NCI-H748 (cell line): Measurements from ENCODE around the gene TYRP1.

Experiments used
- DNase-seq: peaks from one replicate; lab custom pipeline; 2025; ENCODE audit not compliant: unreplicated experiment; lab: John Stamatoyannopoulos, UW

TYRP1 gene

DNA sequence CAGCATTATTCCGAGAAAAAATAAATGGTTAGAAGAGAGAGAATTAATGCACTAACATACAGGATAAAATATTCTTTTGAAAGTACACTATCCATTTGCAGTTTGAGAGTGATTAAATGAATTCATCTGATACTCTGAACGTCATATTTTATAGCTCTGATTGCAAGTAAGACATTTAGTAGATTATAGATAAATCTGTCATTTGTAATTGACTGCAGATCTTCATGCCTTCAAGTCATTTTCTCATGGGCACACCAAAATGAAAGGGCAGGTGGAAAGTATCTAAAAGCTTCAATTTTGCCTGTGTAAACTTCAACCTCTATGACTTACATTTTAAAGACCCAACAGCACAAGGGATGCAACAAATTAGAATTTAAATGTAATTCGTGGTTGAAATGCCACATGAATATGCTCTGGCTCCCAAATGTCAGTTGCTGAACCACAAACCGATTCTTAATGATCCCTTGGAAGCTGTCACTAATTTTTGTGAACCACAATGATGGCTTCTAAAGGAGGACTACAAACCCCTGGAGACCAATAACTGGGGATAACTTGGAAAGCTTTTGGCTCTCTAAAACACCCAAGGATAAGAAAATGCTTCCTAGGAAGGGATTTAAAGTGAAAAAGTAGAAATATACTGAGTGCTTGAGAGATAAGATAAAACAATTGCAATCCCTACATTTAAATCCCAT lies 3.9 kb downstream of the TYRP1 start:
- DNase-seq, result no peak

DNA sequence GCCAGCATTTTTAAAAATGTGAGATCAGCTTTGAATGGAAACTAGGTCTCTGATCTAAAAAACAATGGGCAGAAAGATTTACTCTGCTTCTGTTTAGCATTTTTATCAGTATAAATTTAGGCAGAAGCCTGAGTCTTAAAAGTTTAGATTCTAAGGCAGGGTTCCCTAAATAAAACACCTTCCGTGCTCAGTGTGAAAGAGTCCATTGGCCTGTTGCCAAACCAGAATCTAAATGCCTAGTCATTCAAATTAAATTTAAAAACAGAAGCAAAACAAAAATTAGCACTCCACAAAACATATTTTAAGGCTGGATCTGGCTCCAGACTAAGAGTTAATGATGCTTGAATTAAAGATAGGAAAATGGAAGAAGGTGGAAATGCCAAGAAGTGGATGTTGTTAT lies 4.5 kb downstream of the TYRP1 start:
- DNase-seq, result no peak

DNA sequence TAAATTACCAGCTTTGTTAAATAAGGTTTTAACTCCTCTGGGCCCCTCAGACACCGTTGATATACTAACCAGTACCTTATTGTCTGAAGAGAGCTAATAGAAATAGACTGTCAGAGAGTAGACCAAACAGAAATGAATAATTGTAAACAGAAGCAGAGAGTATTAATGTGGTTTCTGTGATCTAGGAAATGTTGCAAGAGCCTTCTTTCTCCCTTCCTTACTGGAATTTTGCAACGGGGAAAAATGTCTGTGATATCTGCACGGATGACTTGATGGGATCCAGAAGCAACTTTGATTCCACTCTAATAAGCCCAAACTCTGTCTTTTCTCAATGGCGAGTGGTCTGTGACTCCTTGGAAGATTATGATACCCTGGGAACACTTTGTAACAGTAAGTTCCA lies 5.1 kb downstream of the TYRP1 start:
- no peak for DNase-seq

DNA sequence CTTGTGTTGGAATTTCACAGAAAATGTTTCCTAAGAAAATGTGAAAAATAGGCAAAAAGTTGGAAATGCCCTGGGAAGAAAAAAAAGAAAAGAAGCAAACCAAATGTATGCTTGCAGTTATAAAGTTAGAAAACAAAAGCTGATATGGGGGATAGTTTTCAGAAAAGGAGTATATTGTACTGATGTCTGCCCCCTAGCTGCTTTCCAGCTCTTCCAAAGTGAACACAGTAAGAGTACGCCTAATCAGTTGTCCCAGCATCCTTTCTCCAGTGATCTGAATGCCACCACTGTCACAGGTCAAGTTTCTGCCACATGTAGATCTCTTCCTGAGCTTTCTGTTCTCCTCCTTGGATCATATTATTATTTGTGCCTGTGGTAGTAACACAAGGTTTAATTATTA lies 5.8 kb downstream of the TYRP1 start:
- no peak for DNase-seq

DNA sequence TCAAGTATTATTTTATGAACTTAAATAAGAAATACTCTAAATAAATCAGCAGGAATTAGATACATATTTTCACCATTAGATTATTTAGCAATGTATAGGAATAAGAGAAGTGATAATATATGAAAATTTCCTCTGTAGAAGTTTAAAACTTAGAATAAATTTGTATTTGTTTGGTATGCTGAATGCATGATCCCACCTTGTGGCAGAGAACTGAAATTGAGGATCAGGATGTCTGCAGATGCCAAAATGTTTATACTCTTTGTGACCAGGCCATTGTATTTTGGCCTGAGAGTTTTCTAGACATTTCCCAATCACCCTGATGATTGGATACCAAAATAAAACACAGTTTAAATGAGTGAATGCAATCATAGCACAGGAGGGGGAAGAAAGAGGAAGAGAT lies 6.3 kb downstream of the TYRP1 start:
- no peak for DNase-seq

DNA sequence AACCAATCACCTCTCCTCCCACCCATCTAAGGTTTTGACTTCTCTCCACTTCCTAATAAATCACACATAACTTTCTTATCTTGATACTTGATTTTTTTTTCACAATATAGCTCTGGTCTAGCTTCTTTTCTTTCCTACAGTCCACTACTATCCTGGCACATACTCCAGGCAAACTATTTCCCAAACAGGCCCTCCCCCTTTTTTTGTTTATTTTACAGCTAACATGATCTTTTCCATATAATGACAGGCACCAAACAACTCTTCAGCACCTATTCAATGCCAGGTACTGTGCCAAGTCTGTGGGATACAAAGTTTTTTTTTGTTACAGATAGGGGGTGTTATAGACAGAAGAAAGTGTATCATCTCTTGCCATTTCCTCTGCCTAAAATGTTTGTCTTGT lies 7.9 kb downstream of the TYRP1 start:
- no peak for DNase-seq

DNA sequence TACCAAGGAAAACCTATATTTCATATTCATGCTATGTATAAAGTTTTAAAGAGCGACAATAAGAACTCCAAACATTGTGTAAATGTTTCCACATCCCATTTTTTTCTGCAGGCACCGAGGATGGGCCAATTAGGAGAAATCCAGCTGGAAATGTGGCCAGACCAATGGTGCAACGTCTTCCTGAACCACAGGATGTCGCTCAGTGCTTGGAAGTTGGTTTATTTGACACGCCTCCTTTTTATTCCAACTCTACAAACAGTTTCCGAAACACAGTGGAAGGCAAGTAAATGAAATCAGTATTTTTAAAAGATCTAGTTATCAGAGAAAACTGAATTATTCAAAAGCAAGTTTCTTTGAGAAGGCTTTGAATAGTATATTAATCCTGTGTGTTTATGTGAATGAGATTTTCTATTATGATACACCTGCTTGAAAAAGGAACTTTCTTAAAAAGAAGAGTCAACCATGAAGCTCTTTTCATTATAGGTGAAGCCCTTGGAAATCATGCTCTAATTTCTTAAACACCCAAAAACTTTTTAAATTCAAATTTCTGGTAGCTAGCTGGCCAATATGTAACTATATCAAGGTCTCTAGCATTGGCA lies 9.1 kb downstream of the TYRP1 start:
- peak; percentile 81 for DNase-seq

DNA sequence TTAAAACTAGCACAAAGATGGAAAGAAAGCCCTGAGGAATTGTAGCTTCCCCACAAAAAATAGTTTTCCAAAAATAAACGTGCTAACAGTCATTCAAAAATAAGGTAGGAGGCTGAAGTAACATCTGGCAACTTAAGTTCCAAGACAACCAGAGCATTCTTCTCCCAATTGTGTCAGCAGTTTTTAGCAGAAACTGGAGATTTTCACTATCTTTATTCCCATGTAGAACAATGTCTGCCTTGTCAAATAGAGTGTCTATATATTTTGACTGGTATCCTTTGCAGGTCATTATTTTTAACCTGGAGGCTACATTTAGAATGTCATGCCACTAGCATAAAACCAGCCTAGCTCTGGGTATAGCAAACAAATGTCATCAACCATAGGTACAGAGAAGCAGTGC lies 10.8 kb downstream of the TYRP1 start:
- no peak for DNase-seq

DNA sequence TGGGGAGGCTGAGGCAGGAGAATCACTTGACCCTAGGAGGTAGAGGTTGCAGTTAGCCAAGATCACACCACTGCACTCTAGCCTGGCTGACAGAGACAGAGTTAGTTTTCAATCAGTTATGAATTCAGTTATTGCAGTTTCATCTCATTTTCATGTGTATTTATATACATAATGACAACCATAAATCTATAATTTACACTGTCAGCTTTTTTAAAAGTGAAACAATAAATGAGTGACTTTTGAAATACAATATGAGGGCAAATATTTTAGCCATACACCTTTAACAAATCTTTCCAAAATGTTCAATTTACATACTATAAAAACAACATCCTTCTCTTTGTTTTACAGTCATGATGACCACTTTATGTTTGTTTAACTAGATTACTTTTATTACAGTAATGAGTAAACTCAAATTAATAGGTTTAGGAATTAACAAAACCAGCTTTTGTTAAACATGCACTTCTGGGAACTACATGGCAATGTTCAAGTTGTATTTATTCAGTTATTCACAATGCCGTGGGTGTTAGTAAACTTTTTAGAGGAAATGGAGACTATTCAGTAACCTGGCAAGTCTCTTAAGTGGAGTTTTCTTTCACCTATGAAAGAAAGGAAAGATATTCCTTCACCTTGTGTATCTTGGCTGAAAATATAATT lies 12.7 kb downstream of the TYRP1 start:
- no peak for DNase-seq

DNA sequence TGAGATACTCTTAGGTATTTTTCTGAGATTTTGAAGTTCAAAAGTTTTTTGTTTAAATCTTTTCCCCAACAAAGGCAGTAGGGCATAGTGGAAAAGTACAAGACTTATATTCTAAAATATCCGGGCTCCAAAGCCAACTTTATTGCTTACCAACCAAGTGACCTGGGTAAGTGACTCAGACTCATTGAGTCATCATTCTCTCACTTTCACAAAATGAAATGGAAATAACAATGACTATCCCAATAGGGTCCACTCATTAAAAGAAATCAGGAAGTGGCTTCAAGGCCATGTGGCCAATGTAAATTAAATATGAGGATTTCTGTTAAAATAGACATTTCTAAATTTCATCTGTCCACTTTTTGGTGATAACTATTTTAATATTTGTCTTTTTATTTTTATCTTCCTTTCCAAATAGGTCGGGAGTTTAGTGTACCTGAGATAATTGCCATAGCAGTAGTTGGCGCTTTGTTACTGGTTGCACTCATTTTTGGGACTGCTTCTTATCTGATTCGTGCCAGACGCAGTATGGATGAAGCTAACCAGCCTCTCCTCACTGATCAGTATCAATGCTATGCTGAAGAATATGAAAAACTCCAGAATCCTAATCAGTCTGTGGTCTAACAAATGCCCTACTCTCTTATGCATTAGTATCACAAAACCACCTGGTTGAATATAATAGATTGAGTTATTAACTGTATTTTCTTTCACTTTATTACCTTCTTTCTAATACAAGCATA lies 15.5 kb downstream of the TYRP1 start:
- DNase-seq, result no peak

DNA sequence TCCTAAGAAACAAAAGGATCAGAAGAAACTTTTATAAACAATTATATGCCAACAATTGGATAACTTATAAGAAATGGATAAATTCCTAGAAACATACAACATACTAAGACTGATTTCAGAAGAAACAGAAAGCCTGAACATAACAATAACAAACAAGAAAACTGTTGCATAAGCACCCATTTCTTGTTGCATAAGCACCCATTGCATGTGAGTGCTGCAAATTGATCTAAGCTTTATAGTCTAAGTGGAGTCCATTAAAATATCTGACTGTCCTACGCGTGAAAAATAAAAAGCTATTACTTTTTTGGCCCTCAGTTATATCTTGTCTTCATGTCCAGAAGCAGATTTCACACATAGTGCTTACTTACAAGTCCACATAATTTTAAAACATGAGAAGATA lies 19.3 kb downstream of the TYRP1 start:
- DNase-seq, result no peak

DNA sequence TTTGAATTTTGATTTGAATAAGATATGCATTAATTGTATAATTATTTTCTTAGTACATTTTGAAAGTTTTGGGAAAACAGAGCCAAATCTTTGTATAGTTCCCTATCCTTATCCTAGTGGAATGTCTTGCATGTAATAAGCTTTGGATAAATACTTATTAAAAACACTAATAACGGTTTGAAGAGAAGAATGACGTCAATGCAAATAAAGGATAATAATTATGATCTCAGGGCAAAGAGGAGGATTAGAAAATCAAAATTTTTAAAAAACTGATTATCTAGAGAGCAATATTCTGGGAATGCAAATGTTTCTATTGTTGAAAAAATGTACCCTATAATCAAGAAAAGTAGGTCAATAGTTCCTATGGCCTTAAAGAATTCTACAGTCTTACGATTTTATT lies 22.1 kb downstream of the TYRP1 start:
- no peak for DNase-seq

DNA sequence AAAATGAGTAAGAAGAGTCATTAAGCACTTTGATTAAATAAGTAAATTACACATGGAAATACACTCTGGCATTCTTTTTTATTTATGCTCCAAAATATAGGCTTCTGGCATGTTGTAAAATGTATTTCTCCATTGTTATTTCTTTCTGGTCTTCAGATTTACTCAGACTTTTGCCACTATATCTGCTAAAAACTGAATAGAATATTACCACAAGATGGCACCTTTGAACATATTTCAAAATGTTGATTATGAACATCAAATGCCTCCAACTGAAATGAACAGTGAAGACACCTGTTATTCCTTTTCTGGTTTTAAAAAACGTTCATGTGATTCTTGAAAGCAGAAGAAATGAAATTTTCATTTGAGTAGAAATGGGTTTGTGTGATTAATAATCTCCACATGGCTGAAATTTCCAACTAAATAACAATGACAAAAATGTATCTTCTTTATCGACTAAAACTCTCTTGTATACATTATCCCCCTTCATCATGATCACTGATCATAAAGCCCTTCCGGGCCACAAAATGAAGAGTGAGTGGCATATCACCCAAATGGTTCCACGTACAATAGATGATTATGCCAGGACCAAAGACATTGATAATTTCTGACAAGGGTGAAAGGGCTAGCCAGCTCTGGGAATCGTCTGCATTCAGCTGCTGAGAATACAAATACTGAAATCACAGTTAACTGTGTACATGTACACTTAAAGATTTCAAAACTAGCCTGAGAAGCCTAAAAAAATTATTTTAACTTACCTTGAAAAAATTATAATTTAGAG lies 23.8 kb downstream of the TYRP1 start:
- peak; percentile 25 for DNase-seq

DNA sequence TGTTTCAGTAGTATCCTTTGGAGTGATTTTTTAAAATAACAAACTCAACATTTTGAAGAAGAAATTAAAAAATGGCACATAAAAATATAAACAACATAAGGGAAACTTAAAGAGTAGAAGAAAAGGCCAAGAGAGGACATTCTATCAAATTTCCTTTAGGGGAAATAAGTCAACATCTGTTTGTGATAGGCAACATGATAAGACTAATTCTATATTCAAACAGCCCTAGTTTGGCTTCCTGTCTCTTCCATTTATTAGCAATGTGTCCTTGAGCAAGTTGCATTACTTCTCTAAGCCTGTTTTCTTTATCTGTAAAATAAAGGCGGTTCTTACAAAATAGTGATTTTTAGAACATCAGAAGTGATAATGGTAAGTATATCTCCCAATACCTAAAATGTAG lies 24.7 kb downstream of the TYRP1 start:
- no peak for DNase-seq

DNA sequence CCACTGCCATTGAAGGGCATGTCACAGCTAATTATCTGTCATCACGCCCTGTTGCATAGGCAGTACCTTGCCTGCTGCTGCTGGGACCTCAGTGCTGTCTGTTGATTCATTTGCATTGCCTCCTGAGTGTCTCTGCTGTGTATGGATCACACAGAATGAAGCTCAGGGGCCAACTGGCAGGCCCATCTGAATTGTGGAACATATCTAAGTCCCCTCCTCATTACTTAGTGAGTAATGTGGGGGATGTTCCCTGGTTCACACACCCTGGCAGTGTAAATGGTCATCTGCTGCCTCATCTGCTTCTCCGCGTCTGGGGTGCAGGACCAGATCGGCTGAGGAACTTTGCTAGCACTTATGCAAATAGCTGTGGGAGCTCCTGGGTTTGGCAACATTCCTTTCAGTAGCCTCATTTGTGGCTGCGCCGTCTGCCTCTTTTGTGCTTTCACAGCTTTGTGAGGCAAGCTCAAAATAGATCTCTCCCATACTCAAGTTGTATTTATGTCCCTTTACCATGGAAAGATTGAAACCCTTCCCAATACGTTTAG lies 25.4 kb downstream of the TYRP1 start:
- DNase-seq, result no peak

DNA sequence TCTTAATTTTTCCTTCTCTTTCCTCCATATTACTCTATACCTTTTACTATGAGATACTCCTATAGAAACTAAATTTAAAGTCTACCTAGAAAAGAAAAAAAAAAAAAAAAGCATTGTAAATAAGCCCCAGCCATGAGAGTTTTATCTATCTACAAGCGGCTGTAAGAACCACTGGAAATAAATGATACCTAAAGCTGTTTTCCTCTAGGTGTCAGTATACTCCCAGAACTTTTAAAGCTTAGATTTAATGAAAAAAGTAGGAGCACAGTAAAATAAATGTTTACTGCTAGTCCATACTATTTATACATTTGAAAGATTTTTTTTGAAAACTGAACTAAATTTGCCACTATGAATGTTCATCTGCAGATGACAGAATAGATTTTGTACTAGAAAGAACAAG lies 26.2 kb downstream of the TYRP1 start:
- peak; percentile 54 for DNase-seq

DNA sequence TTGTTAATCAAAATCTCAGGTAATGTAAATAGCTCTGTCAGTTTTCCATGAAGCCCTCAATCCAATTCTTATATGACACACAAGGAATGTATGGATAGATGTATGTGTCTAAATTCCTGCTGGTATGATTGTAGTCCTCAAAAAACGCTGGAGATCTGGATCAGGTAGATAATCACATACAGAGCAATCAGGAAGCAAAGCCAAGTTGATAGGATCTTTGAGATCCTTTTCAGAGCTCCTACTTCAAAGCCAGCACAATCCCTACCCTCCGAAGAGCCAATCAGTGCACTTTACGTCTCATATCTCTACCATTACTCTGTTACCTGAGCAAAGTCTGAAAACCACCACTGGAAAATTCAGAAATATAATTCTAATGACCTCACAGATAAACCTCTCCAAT lies 27.4 kb downstream of the TYRP1 start:
- no peak for DNase-seq

DNA sequence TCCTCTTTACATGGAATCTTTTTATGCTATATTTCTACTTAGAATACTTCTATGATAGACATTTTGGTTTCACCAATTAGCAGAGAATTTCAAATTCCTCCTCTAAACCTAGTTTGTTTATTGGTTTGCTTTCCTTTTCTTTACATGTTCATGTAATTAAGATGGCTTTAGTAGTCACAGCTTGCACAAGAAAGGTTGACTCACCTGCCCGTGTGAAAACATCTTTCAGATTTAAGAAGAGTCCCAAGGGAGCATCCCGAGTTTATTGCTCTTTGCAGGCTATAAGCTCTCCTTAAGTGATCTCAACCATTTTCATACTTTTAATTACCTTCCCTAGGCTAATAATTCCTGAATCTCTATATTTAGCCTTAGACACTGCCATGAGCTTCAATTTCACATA lies 28.9 kb downstream of the TYRP1 start:
- DNase-seq, result no peak

DNA sequence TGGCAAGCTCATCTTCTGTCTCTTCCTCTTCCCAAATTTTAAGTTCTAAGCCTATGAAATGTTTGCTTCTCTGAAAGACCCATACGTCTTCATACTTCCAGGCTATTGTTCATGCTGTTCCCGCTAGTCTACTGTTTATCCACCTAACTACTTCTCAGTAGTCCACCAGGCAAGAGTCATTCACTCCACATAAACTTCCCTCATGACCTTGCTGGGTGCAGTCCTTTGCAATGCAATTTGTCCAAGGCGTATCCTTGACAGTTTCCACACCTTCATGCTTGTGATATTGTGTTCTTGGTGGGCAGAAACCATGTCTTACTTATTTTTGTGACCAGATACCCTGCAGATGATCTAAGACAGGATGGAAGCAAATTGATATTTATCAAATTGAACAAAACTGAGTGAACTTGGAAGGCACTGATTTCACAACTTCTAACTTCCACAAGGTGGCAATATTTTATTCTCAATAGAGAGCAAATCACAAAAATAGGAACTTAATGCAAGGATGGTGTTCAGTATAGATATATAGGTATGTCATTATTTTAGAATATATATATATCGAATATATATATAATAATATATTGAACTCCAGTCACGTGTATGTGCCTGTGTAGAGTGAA lies 30.3 kb downstream of the TYRP1 start:
- peak; percentile 56 for DNase-seq

DNA sequence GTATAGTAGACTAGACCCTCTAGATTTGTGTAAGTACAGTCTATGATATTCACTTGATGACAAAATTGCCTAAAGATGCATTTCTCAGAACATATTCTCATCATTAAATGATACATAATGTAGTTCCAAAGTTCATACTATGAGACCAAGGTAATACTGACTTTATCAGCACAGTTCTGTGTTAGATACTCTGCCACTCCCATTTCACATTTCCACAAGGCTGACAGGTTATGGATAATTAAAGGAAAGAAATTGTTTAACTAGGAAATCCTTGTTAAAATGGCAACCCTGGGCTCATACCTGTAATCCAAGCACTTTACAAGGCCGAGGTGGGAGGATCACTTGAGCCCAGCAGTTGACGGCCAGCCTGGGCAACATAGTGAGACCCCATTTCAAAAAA lies 33.6 kb downstream of the TYRP1 start:
- DNase-seq, result no peak

DNA sequence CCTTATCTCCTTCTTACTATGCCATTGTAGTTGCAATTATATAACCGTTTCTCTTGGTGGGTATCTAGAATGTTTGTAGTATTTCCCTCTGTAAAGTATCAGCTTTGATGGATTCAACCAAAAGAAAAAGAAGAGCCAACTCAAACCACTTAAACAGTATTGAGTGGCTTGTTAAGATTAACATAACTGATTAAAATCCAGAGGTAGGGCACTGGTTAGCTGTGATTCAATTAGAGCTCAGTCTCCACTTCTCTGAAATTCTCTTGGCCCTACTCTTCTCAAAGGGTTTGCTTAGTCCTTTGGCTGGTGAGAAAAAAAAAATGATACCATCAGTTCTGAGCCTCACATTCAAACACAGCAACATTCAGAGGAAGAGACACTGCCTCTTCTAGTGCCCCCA lies 37.0 kb downstream of the TYRP1 start:
- no peak for DNase-seq
